Progenitor cell of endocrine pancreas (in vitro differentiated cells): Measurements from ENCODE around the gene BRD4. TPM values are rescaled to one million over a fixed set of nuclear protein-coding genes. Genes with fewer than 3 reads are reported as not detected.
A peak's percentile ranks its signal among the peaks of the same experiment; 100 is the strongest.

ENCODE experiments used
- DNase-seq: peaks from one replicate; pipeline ENCODE4 v3.0.0; 2021; ENCODE audit warnings: low spot score; ENCODE audit not compliant: unreplicated experiment
- H3K27ac Mint-ChIP-seq: 2 replicates; pipeline ENCODE4 v1.8.0; 2021; ENCODE audit warnings: mild to moderate bottlenecking, moderate library complexity, mixed read lengths
- H3K27me3 Mint-ChIP-seq: 2 replicates; pipeline ENCODE4 v1.8.0; 2021; ENCODE audit warnings: mixed read lengths
- H3K36me3 Mint-ChIP-seq: 2 replicates; pipeline ENCODE4 v1.8.0; 2022; ENCODE audit warnings: mixed read lengths; ENCODE audit not compliant: insufficient read depth
- H3K4me1 Mint-ChIP-seq: 2 replicates; pipeline ENCODE4 v1.8.0; 2021; ENCODE audit warnings: low read depth, mixed read lengths
- H3K4me3 Mint-ChIP-seq: 2 replicates; pipeline ENCODE4 v1.8.0; 2021; ENCODE audit warnings: low read depth, mild to moderate bottlenecking, moderate library complexity, mixed read lengths
- H3K9me3 Mint-ChIP-seq: 2 replicates; pipeline ENCODE4 v1.8.0; 2021; ENCODE audit warnings: low read depth, mixed read lengths
- CTCF ChIP-seq: fragments of 200-600 bp; sonication (generic); IDR thresholded peaks from one replicate; pipeline ENCODE4 v1.5.0; 2021; ENCODE audit warnings: antibody characterized with exemption, mild to moderate bottlenecking; ENCODE audit not compliant: unreplicated experiment
- total RNA-seq: library from RNA; stranded (reverse); gene quantifications from 2 replicates; pipeline ENCODE4 v1.2.1, GENCODE V29; 2021

The BRD4 gene
- total RNA-seq, 1 donor from 2014 or later: 144 TPM

GRCh38 chr19:15299568-15300409 lies 32.5 kb downstream of the BRD4 start:
- TF ChIP-seq CTCF: no peak
- no peak for DNase-seq
- Mint-ChIP-seq H3K36me3 (peaks cover 4% of the 10 kb centered on the region), H3K4me1 (peaks cover 46% of the 10 kb centered on the region), H3K9me3 (no peaks in the 10 kb centered on the region), H3K4me3 (no peak overlapping the region), H3K27me3 (no peaks in the 10 kb centered on the region), H3K27ac (peak overlapping the region; percentile 42)

GRCh38 chr19:15298847-15299567 lies 33.3 kb downstream of the BRD4 start:
- TF ChIP-seq CTCF: no peak
- Mint-ChIP-seq H3K4me3 (no peak overlapping the region), H3K27ac (peak overlapping the region; percentile 42), H3K9me3 (no peaks in the 10 kb centered on the region), H3K36me3 (peaks cover 2% of the 10 kb centered on the region), H3K4me1 (peaks cover 41% of the 10 kb centered on the region), H3K27me3 (no peaks in the 10 kb centered on the region)
- no peak for DNase-seq

- Mint-ChIP-seq H3K4me1 (peaks cover 30% of the 10 kb centered on the region), H3K36me3 (peaks cover 2% of the 10 kb centered on the region), H3K27me3 (no peaks in the 10 kb centered on the region), H3K9me3 (no peaks in the 10 kb centered on the region), H3K27ac (peak overlapping the region; percentile 94), H3K4me3 (no peak overlapping the region)
- TF ChIP-seq CTCF: peak; percentile 25
- no peak for DNase-seq
Measured at GRCh38 chr19:15297416-15298224, 34.7 kb downstream of the BRD4 start.

GRCh38 chr19:15296841-15297415 lies 35.4 kb downstream of the BRD4 start:
- peaks cover 30% of the 10 kb centered on the region for H3K4me1 Mint-ChIP-seq
- H3K27ac Mint-ChIP-seq: peak overlapping the region; percentile 94
- H3K9me3 Mint-ChIP-seq: no peaks in the 10 kb centered on the region
- DNase-seq: no peak
- H3K36me3 Mint-ChIP-seq: peaks cover 2% of the 10 kb centered on the region
- no peak overlapping the region for H3K4me3 Mint-ChIP-seq
- no peaks in the 10 kb centered on the region for H3K27me3 Mint-ChIP-seq
- no peak for TF ChIP-seq CTCF

- Mint-ChIP-seq H3K36me3 (peaks cover 2% of the 10 kb centered on the region), H3K4me3 (no peak overlapping the region), H3K27me3 (no peaks in the 10 kb centered on the region), H3K4me1 (peaks cover 30% of the 10 kb centered on the region), H3K9me3 (no peaks in the 10 kb centered on the region), H3K27ac (peak overlapping the region; percentile 94)
- no peak for TF ChIP-seq CTCF
- no peak for DNase-seq
Measured at GRCh38 chr19:15296353-15296752, 36.0 kb downstream of the BRD4 start.
